Measurements from ENCODE around the gene FAM167B.

Gene FAM167B

DNA sequence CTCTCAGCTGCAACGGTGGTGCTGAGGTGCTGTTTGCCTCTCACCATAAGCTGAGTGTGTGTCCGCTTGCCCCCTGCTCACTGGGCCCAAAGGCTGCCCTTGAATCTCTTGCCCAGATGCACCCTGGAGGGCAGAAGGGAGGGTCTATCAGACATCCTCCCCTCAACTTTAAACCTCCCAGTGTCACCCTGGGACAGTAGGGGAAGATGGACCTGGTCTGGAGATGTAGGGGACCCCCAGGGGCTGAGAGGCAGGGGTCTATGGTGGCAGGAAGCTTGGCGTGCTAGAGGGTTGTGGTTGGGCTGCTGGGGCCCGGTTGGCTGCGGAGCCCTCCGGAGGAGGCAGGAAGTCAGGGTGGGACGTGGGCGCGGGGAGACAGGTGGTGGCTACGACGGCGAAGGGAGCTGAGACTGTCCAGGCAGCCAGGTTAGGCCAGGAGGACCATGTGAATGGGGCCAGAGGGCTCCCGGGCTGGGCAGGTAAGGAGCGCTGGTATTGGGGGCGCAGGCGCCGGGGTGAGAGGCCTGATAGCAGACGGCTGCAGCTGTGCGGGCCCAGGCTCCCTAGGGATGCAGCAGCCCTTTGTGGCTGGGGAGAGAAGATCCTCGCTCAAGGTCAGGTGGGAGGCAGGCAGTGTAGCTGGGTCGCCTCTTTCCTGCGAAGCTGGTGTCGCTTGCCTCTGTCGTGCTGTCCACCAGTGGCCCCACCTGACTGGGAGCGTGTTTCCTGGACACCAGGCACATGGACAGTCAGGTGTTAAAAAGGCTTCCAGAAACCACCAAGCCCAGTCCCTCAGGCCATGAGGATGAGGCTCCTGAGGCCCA lies 4.1 kb downstream of the FAM167B start, which contains the start of gene LCK:
TSS of gene LCK (plus strand) at position 373 of the 824 bp plus-strand sequence. CDS start 23,065 bp downstream, outside the sequence.
- TF ChIP-seq TEAD4 (IDR thresholded peaks at IDR 0.05), result no peak
- TF ChIP-seq EP300 (IDR thresholded peaks at IDR 0.05; ENCODE audit: borderline replicate concordance), result no peak
- no peak for TF ChIP-seq ZBTB7A (IDR thresholded peaks at IDR 0.05; ENCODE audit: low read depth)
- no peak for TF ChIP-seq CEBPB (IDR thresholded peaks at IDR 0.05)
- no peak for TF ChIP-seq NFIC (IDR thresholded peaks at IDR 0.05)
- TF ChIP-seq YY1 (IDR thresholded peaks at IDR 0.05; ENCODE audit: low read depth), result no peak
- no peak for TF ChIP-seq TAF1 (IDR thresholded peaks at IDR 0.05; ENCODE audit: low read depth)
- TF ChIP-seq RAD21 (IDR thresholded peaks at IDR 0.05; ENCODE audit: low read depth), result no peak
- TF ChIP-seq, protein P1, sequence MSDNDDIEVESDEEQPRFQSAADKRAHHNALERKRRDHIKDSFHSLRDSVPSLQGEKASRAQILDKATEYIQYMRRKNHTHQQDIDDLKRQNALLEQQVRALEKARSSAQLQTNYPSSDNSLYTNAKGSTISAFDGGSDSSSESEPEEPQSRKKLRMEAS (IDR thresholded peaks at IDR 0.05), result no peak
- TF ChIP-seq, protein P2, sequence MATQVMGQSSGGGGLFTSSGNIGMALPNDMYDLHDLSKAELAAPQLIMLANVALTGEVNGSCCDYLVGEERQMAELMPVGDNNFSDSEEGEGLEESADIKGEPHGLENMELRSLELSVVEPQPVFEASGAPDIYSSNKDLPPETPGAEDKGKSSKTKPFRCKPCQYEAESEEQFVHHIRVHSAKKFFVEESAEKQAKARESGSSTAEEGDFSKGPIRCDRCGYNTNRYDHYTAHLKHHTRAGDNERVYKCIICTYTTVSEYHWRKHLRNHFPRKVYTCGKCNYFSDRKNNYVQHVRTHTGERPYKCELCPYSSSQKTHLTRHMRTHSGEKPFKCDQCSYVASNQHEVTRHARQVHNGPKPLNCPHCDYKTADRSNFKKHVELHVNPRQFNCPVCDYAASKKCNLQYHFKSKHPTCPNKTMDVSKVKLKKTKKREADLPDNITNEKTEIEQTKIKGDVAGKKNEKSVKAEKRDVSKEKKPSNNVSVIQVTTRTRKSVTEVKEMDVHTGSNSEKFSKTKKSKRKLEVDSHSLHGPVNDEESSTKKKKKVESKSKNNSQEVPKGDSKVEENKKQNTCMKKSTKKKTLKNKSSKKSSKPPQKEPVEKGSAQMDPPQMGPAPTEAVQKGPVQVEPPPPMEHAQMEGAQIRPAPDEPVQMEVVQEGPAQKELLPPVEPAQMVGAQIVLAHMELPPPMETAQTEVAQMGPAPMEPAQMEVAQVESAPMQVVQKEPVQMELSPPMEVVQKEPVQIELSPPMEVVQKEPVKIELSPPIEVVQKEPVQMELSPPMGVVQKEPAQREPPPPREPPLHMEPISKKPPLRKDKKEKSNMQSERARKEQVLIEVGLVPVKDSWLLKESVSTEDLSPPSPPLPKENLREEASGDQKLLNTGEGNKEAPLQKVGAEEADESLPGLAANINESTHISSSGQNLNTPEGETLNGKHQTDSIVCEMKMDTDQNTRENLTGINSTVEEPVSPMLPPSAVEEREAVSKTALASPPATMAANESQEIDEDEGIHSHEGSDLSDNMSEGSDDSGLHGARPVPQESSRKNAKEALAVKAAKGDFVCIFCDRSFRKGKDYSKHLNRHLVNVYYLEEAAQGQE (IDR thresholded peaks at IDR 0.05; ENCODE audit: low read depth), result no peak
- no peak for TF ChIP-seq EGR1 (IDR thresholded peaks at IDR 0.05)
- no peak for TF ChIP-seq FOXM1 (IDR thresholded peaks at IDR 0.05; ENCODE audit: borderline replicate concordance, low read depth)
- TF ChIP-seq, protein P3, sequence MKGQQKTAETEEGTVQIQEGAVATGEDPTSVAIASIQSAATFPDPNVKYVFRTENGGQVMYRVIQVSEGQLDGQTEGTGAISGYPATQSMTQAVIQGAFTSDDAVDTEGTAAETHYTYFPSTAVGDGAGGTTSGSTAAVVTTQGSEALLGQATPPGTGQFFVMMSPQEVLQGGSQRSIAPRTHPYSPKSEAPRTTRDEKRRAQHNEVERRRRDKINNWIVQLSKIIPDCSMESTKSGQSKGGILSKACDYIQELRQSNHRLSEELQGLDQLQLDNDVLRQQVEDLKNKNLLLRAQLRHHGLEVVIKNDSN (IDR thresholded peaks at IDR 0.05), result no peak
- no peak for TF ChIP-seq CREB1 (IDR thresholded peaks at IDR 0.05; ENCODE audit: low read depth)
- TF ChIP-seq TCF12 (IDR thresholded peaks at IDR 0.05; ENCODE audit: low read depth), result no peak

DNA sequence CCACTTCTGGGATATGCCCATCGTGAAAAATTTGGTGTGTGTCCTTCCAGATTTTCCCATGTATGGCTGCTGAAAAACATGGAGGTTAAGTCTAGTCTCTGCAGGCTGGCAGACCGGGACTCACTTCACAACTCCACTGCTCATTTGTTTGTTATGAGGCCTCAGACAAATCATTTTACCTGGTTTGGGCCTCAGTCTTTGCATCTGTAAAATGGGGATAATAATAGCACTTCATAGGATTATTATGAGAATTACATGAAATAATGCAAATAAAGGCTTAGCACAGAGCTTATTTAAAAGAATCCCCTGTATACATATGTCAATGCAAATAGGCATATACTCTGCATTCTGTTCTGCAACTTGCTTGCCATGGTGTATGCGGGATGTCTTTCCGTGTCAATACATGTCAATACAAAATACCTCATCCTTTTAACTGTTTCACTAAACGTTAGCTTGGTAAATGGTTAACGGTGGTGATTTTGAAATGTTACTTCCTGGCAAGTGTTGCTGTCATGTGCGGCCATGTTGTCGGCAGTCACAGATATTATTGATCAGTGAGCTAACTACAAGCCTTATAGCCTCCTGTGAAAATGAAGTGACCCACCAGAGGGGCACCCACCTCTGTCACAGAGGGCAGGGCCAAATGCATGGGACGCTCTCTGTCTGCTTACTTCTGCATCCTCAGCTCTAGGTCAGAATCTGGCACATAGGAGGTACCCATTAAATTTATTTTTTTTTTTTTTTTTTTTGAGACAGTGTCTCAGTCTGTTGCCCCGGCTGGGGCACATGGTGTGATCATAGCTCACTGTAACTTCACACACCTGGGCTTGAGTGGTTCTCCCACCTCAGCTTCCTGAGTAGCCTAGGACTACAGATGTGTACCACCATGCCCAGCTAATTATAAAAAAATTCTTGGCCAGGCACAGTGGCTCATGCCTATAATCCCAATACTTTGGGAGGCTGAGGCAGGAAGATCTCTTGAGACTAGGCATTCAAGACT lies 8.3 kb downstream of the FAM167B start:
- TF ChIP-seq EGR1 (IDR thresholded peaks at IDR 0.05), result no peak
- TF ChIP-seq TCF12 (IDR thresholded peaks at IDR 0.05; ENCODE audit: low read depth), result no peak
- TF ChIP-seq ZBTB7A (IDR thresholded peaks at IDR 0.05; ENCODE audit: low read depth), result no peak
- TF ChIP-seq, protein P3 (IDR thresholded peaks at IDR 0.05), result no peak
- TF ChIP-seq, protein P1 (IDR thresholded peaks at IDR 0.05), result no peak
- TF ChIP-seq CREB1 (IDR thresholded peaks at IDR 0.05; ENCODE audit: low read depth), result no peak
- no peak for TF ChIP-seq EP300 (IDR thresholded peaks at IDR 0.05; ENCODE audit: borderline replicate concordance)
- TF ChIP-seq, protein P2 (IDR thresholded peaks at IDR 0.05; ENCODE audit: low read depth), result no peak
- no peak for TF ChIP-seq TEAD4 (IDR thresholded peaks at IDR 0.05)
- TF ChIP-seq RAD21 (IDR thresholded peaks at IDR 0.05; ENCODE audit: low read depth), result no peak

DNA sequence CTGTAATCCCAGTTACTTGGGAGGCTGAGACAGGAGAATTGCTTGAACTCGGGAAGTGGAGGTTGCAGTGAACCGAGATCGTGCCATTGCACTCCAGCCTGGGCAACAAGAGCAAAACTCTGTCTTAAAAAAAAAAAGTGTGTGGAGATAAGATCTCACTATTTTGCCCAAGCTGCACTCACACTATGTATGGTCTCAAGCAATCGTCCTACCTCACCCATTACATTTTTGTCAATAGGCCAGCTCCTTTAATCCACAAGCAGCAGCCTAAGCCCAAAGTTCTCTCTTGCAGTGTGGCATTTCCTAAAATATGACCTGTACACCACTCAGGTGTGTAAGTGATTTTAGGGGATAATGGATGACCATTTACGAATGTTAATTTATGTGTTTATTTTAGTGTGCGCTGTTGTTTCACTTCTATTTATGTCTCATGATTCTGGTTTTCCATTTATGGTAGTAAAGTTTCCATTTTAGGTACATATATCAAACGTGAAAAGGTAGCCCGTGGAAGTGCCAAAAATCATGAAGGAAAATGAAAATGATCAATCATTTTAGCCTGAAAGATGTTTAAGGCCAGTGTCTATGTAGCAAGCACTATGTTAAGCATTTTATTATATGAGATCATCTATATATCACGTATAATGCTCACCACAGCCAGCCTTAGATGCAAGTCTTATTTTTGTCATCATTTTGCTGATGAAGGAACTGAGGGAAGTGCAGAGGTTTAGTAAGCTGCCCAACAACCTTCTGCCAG lies 9.6 kb downstream of the FAM167B start:
- TF ChIP-seq FOXM1 (IDR thresholded peaks at IDR 0.05; ENCODE audit: borderline replicate concordance, low read depth), result no peak
- TF ChIP-seq CEBPB (IDR thresholded peaks at IDR 0.05), result no peak
- TF ChIP-seq EGR1 (IDR thresholded peaks at IDR 0.05), result no peak
- no peak for TF ChIP-seq ZBTB7A (IDR thresholded peaks at IDR 0.05; ENCODE audit: low read depth)
- TF ChIP-seq, protein P3 (IDR thresholded peaks at IDR 0.05), result no peak
- TF ChIP-seq, protein P1 (IDR thresholded peaks at IDR 0.05), result no peak
- no peak for TF ChIP-seq EP300 (IDR thresholded peaks at IDR 0.05; ENCODE audit: borderline replicate concordance)
- no peak for TF ChIP-seq TEAD4 (IDR thresholded peaks at IDR 0.05)
- no peak for TF ChIP-seq TAF1 (IDR thresholded peaks at IDR 0.05; ENCODE audit: low read depth)
- no peak for TF ChIP-seq YY1 (IDR thresholded peaks at IDR 0.05; ENCODE audit: low read depth)
- TF ChIP-seq, protein P2 (IDR thresholded peaks at IDR 0.05; ENCODE audit: low read depth), result no peak

Data from Ishikawa (cell line).